Astrocyte of the spinal cord (primary cell): ENCODE results near the gene TSPAN9.

Experiments
- DNase-seq: peaks from one replicate; pipeline ENCODE4 v3.0.0; 2011; ENCODE audit warnings: low read depth, low spot score
- H3K4me3 ChIP-seq: 2 replicates; pipeline ENCODE4 v1.5.1; 2011; ENCODE audit warnings: low read depth, mild to moderate bottlenecking, low read length, moderate library complexity
- in situ Hi-C: cut with HindIII; loops from 2 replicates; pipeline ENCODE4 v1.10.0; 2017; ENCODE audit warnings: low sequenced_read_pairs
- TF ChIP-seq, protein P1 (sequence below): IDR thresholded peaks from 2 replicates; pipeline ENCODE4 v1.5.1; 2012; ENCODE audit warnings: low read depth, mild to moderate bottlenecking, low read length, inconsistent platforms

TSPAN9 gene

DNA sequence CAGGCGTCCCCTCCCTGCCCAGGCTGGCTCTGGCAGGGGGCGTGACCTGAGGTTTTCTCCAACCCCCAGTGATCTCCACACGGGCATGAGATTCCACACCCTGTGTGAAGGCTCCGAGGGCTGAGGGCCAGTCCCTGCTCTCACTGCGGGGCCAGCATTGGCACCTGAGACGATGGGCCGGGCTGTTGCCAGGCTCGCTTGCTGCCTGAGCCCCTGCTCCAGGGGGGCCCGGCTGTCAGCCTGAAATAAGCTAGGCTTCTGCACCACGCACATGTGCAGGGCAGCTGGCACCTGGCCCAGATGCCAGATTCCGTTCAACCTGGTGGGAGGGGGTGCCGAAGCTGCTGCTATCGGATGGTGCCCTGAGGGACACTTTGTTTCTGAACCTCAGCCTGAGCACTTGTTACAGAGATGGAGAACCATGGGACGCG, 217.3 kb downstream of the TSPAN9 start:
- DNase-seq, result no peak
- H3K4me3 ChIP-seq, result no peak overlapping the region
- in situ Hi-C loops, result no loop called here
- TF ChIP-seq, protein P1, sequence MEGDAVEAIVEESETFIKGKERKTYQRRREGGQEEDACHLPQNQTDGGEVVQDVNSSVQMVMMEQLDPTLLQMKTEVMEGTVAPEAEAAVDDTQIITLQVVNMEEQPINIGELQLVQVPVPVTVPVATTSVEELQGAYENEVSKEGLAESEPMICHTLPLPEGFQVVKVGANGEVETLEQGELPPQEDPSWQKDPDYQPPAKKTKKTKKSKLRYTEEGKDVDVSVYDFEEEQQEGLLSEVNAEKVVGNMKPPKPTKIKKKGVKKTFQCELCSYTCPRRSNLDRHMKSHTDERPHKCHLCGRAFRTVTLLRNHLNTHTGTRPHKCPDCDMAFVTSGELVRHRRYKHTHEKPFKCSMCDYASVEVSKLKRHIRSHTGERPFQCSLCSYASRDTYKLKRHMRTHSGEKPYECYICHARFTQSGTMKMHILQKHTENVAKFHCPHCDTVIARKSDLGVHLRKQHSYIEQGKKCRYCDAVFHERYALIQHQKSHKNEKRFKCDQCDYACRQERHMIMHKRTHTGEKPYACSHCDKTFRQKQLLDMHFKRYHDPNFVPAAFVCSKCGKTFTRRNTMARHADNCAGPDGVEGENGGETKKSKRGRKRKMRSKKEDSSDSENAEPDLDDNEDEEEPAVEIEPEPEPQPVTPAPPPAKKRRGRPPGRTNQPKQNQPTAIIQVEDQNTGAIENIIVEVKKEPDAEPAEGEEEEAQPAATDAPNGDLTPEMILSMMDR, result no peak

DNA sequence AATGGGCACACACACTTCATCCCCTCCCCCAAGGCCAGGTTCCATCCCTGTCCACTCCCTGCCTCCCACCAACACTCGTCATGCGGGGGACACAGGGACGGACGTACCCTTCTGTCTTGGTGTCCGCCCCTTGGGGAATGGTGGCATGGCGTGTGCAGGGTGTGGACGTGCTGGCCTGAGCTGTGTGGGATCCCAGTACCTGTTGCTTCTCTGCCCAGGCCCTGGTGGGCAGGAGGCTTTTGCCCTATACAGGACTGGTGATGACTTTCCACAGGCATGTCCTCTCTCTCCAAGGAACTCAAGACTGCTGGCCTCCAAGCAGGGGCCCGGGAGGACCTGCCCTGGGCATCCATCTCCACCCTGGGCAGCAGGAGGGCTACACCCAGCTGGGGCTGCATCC, 218.0 kb downstream of the TSPAN9 start:
- in situ Hi-C loops, result no loop called here
- no peak for DNase-seq
- TF ChIP-seq, protein P1, result no peak
- no peak overlapping the region for H3K4me3 ChIP-seq

DNA sequence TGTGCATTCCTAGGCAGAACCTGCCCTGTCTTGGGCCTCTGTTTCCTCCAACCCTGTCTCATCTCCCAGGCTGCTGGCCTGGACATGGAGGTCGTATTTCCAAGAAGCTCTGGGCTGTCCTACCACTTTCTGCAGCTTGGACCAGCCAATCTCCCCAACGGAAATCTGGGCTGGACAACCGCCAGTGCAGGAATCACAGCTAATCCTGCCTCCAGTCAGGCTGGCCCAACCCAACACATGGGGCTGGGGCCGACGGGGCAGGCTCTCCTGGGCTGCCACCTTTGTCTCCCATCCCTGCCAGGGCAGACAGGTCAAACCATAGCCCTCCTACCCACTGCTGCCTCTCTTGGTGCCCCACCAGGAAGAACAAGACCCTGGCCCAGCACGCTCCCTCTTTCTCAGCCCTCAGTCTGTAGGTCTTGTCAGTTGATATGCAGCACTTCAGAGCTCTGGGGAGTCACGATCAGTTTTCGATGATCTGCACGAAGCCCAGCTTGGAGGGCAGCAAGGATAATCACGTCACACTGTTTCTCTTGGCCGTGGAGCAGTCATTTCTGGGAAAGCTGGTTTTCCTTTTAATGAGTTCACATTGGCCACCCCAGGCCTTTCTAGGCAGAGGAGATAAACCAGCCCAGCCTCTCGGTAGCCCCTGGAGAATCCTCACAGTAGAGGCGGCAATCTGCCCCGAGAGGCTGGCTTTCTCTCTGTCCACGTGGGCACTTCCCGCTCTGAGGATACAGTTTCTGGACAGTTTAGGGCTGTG, 218.6 kb downstream of the TSPAN9 start:
- TF ChIP-seq, protein P1, result no peak

DNA sequence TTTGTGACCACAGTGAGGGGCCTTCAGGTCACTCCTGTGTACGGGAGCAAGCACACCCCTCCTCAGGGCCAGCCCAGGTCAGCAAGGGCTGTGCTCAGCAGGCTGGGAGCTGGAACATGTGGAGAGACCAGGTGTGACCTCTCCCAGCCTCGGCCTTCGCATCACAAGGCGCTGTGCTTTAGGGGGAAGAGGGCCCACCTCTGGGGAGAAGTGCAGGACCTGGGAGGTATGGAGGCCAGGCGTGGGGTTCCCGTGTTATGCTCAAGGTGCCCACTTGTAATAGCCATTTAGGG, 219.2 kb downstream of the TSPAN9 start:
- TF ChIP-seq, protein P1, result no peak
- H3K4me3 ChIP-seq, result no peak overlapping the region
- no peak for DNase-seq
- in situ Hi-C loops, result no loop called here

More for the DNA sequence above, 218.6 kb downstream of the TSPAN9 start:
- in situ Hi-C loops, result no loop called here
- no peak overlapping the region for H3K4me3 ChIP-seq
- DNase-seq, result peak; percentile 39

DNA sequence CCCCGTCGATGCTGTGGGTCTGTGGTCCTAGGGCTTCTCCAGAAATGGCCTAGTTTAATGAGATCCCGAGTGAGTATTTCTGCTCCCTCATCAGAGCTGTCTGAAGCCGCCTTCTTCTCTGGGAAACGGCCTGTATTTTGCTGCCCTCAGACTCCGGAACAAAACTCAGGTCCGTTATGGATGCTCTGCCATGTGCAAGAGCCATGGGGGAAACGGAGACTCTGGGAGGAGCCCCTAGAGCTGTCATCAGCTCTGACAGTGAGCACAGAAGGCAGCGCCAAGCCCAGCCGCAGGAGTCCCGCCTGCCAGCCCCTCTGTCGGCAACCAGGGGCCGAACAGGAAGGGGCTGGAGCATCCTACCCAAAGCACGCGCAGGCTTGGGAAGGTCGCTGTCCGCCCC, 221.4 kb downstream of the TSPAN9 start:
- DNase-seq, result no peak
- in situ Hi-C loops, result no loop called here

DNA sequence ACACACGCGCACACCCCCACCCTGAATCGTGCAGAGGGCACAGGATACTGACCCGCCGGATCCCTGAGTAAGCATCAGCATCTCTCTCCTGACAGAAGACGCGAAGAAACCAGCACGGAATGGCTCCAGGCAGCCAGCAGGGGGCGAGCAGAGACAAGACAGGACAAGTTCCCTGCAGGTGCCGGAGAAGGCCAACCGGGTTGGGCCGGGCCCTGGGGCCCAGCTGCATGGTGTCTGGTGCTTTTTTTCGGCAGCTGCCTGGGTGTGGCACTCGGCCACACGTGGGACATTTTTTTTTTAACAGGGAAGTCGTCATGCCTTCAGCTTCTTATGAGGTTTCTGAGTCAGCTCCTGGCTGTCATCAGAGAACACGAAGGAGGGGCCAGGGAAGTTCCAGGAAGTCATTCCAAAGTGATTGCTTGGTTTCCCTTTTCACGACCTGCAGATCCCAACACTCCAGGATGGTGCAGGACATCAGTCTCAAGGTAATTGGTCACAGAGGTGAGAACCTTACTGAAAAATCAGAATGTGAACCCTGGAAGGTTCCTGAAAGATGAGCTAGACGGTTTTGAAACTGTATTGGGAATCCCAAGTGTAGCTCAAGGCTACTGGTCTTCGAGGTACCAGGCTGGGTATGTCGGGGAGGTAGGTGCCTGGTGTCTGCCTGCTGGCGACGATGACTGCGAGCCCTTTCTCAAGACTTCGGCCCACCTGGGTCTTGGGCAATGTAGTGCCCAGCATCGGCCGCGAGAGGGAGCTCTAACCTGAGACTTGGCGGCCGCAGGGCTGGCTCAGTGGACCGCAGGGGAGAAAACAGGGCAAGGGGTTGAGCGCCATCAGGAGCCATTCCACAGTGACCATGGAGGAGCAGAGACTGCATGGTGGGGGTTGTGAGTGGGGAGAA, 223.0 kb downstream of the TSPAN9 start:
- in situ Hi-C loops, result no loop called here
- TF ChIP-seq, protein P1, result peak; percentile 97
- DNase-seq, result peak; percentile 94
- no peak overlapping the region for H3K4me3 ChIP-seq

More for the DNA sequence above, 221.4 kb downstream of the TSPAN9 start:
- H3K4me3 ChIP-seq, result no peak overlapping the region
- TF ChIP-seq, protein P1, result no peak
